Measurements from ENCODE around the gene MAP2K7.
"Not testable (repeated sequence)": the region's sequence is repeated elsewhere in the genome, so short reads cannot be mapped to it uniquely, and the experiment has no call there.

The MAP2K7 gene

GRCh38 chr19:7903244-7904073 is at the start of gene MAP2K7:
TSS of gene MAP2K7 (plus strand) at chr19:7903877. CDS start at chr19:7903945, 68 bp downstream.
- in situ Hi-C loops (cut with HindIII; ENCODE audit: low pct_ligation_motif_present, low pct_unique_long_range_greater_than_20kb, low sequenced_read_pairs) = no loop called here
- DNase-seq = peak; percentile 97

GRCh38 chr19:7855426-7856108 is 48.1 kb upstream of the MAP2K7 start:
- in situ Hi-C loops (cut with HindIII; ENCODE audit: low pct_ligation_motif_present, low pct_unique_long_range_greater_than_20kb, low sequenced_read_pairs) = no loop called here
- no peak for DNase-seq

DNA sequence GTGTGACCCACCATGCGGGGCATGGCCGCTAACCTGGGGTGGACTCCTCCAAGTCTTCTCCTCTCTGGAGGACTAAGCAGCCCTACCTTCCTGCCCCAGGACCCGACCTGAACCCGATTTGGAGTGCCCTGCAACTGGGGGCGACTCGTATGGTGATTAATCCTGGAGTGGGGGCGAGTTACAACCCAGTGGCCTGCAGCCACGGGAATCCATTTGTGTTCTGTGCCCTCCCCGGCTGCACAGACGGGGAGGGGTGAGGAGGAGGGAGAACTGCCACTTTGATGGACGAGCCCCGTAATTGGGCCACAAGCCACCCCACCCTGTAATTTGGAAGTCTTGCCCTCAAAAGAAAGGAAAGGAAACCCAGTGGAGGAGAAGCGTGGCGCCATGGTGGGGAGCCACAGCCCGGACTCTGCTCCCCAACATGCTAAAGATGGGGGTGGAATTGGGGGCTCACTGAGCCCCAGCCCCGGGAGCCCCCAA is 47.5 kb upstream of the MAP2K7 start:
- no peak for DNase-seq
- in situ Hi-C loops (cut with HindIII; ENCODE audit: low pct_ligation_motif_present, low pct_unique_long_range_greater_than_20kb, low sequenced_read_pairs) = no loop called here

DNA sequence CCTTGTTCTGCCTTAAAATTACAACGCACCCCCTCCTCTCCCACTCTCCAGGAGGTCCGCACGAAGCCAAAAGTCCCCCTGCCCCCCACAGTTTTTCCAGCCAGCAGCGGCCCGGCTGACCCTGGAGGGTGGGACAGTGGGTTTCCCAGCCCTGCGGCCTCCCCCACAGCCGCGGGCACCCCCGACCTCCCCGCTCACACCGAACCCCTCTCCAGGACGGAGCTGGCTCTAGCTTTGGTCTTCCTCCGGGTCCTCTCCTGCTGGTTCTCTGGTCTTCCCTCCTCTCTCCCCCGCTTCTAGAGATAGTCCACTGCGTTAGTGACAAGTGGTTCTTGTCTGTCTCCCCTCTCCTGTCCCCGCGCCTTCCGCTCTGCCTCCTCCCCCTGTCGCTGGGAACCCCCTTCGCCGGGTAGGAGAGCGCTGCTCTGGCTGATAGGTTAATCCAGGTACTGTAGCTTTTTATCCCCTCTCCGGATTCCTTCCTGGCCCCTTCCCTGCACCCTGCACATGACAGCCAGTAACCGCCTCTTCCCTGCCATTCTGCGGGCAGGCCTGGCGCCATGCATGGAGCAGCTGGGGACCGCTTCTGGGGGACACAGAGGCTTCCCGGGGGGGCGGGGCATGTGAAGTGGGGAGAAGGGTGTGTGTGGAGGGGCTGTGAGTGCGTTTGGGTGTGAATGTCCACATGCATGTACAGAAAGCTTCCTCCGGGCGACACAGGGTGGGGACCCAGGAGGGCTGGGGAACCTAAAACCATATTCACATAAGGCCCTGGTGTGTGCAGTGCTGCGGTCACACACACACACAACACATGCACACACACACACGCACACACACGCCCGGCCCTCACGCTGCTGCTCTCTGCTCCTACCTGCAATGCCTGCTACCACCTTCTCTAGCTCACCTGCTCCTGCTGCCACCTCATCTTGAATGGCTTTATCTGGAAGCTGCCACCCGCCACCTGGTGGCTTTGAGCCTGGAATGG is 46.7 kb upstream of the MAP2K7 start:
- in situ Hi-C loops (cut with HindIII; ENCODE audit: low pct_ligation_motif_present, low pct_unique_long_range_greater_than_20kb, low sequenced_read_pairs) = no loop called here
- DNase-seq = no peak

GRCh38 chr19:7857727-7858108 is 46.0 kb upstream of the MAP2K7 start:
- DNase-seq = no peak

GRCh38 chr19:7858109-7858770 is 45.4 kb upstream of the MAP2K7 start:
- no peak for DNase-seq
- in situ Hi-C loops (cut with HindIII; ENCODE audit: low pct_ligation_motif_present, low pct_unique_long_range_greater_than_20kb, low sequenced_read_pairs) = no loop called here

More at GRCh38 chr19:7857727-7858108, 46.0 kb upstream of the MAP2K7 start:
- in situ Hi-C loops (cut with HindIII; ENCODE audit: low pct_ligation_motif_present, low pct_unique_long_range_greater_than_20kb, low sequenced_read_pairs) = no loop called here

DNA sequence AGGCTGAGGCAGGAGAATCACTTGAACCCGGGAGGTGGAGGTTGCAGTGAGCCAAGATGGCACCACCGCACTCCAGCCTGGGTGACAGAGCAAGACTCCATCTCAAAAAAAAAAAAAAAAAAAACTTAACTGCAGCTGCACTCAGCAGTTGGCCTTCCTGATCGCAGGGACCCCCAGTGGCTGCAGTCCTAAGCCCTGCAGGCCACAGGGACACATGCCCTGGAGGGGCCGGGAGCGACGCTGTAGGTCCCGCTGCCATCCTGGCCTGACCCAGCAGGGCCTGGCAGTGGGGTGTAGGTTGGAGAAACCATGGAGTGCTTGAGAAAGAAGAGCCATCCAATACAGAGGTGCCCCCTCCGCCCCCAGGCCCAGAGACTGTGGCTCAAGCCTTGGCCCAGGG is 44.6 kb upstream of the MAP2K7 start:
- in situ Hi-C loops (cut with HindIII; ENCODE audit: low pct_ligation_motif_present, low pct_unique_long_range_greater_than_20kb, low sequenced_read_pairs); DNase-seq: not testable (repeated sequence)

GRCh38 chr19:7859831-7860713 is 43.6 kb upstream of the MAP2K7 start:
- in situ Hi-C loops (cut with HindIII; ENCODE audit: low pct_ligation_motif_present, low pct_unique_long_range_greater_than_20kb, low sequenced_read_pairs) = no loop called here

GRCh38 chr19:7860714-7861618 is 42.7 kb upstream of the MAP2K7 start:
- DNase-seq = no peak
- in situ Hi-C loops (cut with HindIII; ENCODE audit: low pct_ligation_motif_present, low pct_unique_long_range_greater_than_20kb, low sequenced_read_pairs) = no loop called here

More at GRCh38 chr19:7859831-7860713, 43.6 kb upstream of the MAP2K7 start:
- DNase-seq = no peak

DNA sequence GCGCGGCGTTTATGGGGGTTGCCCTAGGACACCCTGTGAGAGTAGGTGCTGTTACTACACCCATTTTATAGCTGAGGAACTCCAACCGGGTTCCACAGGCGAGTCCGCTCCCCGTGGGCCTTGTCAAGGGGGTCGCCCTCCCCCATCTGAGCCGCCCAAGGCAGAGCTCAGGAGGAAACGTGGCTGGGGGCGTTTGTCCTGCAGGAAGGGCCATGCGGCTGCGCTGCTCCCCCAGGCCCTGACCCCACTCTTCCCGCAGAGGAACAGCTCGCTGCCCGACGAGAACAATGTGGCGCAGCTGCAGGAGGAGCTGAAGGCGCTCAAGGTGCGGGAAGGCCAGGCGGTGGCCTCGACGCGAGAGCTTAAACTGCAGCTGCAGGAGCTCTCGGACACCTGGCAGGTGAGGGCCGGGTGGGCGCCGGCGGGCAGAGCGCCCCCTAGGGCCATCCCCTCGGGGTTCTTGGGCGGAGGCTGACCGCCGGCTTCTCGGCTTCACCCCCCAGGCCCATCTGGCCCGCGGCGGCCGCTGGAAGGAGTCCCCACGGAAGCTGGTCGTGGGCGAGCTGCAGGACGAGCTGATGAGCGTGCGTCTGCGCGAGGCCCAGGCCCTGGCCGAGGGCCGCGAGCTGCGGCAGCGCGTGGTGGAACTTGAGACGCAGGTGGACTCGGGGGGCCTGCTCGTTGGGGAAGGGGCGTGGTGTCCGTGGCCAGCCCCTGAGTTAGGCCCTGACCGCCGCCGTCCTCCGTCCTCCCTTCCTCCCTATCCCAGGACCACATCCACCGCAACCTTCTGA is 41.9 kb upstream of the MAP2K7 start:
- no peak for DNase-seq
- in situ Hi-C loops (cut with HindIII; ENCODE audit: low pct_ligation_motif_present, low pct_unique_long_range_greater_than_20kb, low sequenced_read_pairs) = no loop called here

GRCh38 chr19:7862413-7862951 is 41.2 kb upstream of the MAP2K7 start:
- no peak for DNase-seq
- in situ Hi-C loops (cut with HindIII; ENCODE audit: low pct_ligation_motif_present, low pct_unique_long_range_greater_than_20kb, low sequenced_read_pairs) = no loop called here

- in situ Hi-C loops (cut with HindIII; ENCODE audit: low pct_ligation_motif_present, low pct_unique_long_range_greater_than_20kb, low sequenced_read_pairs) = no loop called here
- DNase-seq = no peak
Observed at GRCh38 chr19:7863157-7863970, 40.3 kb upstream of the MAP2K7 start.

DNA sequence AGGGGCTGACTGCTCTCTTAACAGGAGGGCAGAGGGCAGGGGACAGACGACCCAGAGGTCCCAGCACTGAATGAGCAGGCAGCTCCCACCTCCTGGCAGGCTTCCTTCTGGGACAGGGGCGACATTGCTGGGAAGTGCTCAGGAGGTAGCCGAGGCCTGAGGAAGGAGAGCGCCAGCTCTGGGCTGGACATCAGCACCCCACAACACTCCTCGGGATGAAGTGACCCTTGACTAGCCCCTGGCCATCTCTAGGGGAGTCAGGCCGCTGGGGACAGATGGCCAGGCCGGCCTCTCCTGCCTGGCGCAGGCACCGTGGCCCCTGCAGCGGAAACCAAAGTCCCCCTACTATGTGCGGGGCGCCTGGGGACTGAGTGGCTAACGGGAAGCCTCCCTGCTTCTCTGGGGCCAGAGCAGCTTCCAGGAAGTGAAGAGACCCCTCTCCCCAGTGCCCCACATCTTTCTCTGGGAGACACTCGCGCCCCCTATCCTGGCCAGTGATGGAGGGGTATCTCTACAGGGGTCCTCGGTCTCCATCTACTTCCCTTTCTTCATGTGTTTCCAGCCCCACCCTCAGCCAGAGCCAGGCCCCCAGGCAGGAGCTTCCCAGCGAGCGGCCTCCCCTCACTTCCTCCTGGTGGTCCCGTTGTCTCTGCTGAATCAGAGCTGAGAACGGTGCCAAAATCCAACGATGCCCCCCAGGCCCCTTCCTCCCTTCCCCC is 39.5 kb upstream of the MAP2K7 start:
- in situ Hi-C loops (cut with HindIII; ENCODE audit: low pct_ligation_motif_present, low pct_unique_long_range_greater_than_20kb, low sequenced_read_pairs) = no loop called here
- DNase-seq = no peak

DNA sequence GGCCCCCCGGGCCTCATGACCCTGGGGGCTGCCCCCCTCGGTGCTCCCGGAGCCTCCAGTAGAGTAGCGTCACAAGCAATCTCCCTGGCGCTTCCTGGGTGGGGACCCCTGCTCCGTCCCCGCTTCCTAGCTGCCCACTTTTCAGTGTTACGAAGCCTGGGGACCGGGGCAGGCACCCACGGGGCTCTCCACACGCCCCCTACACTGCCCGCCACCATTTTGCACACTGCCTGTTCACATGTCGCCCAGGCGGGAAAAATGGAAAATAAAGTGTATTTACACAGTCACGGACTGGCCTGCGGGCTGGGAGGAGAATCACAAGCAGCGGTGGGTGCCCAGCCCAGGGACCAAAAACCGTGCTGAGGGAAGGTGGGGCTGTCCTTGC is 39.0 kb upstream of the MAP2K7 start:
- DNase-seq = no peak
- in situ Hi-C loops (cut with HindIII; ENCODE audit: low pct_ligation_motif_present, low pct_unique_long_range_greater_than_20kb, low sequenced_read_pairs) = no loop called here
